GM15510 (cell line): Measurements from ENCODE around the gene PIGX.

Source experiments
- POLR2A ChIP-seq: IDR thresholded peaks from 3 replicates; pipeline ENCODE4 v1.6.1; 2011; ENCODE audit warnings: borderline replicate concordance; ENCODE audit not compliant: insufficient read length; ENCODE audit errors: extremely low read depth

The PIGX gene

GRCh38 chr3:196774191-196774820 is 62.1 kb downstream of the PIGX start:
- no peak for TF ChIP-seq POLR2A

- no peak for TF ChIP-seq POLR2A
Observed at GRCh38 chr3:196774848-196775422, 62.8 kb downstream of the PIGX start.

- TF ChIP-seq POLR2A: no peak
Observed at GRCh38 chr3:196775938-196776337, 63.8 kb downstream of the PIGX start.

GRCh38 chr3:196777836-196778235 is 65.7 kb downstream of the PIGX start:
- TF ChIP-seq POLR2A: no peak

GRCh38 chr3:196778755-196779154 is 66.6 kb downstream of the PIGX start:
- no peak for TF ChIP-seq POLR2A

- no peak for TF ChIP-seq POLR2A
Observed at GRCh38 chr3:196782511-196782910, 70.3 kb downstream of the PIGX start.
